Raji (cell line): ENCODE data around the gene ENTREP1.

ENCODE experiments used
- POLR2A ChIP-seq: IDR thresholded peaks from 2 replicates; pipeline ENCODE4 v1.6.1; 2011; ENCODE audit warnings: low read depth, low read length, control low read depth; ENCODE audit not compliant: insufficient read depth

ENTREP1 gene

DNA sequence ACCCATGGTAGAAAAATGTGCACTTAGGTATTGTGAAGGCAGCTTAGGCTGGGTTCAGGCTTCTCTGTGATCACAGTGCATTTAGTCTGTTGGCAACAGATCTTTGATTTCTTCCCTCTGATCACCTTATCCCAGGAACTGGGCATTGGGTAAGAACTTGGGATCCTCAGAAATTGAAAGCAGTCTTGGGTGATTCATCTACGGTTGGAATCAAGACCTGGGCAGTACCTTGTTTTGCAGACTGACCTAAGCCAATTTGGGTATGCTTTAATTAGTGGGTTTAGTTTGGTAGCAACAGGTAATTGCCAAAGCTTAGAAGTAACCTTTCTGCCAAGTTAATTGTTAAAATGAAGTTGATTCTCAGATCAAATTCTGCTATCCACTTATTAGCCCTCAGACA lies 17.8 kb downstream of the ENTREP1 start:
- no peak for TF ChIP-seq POLR2A

DNA sequence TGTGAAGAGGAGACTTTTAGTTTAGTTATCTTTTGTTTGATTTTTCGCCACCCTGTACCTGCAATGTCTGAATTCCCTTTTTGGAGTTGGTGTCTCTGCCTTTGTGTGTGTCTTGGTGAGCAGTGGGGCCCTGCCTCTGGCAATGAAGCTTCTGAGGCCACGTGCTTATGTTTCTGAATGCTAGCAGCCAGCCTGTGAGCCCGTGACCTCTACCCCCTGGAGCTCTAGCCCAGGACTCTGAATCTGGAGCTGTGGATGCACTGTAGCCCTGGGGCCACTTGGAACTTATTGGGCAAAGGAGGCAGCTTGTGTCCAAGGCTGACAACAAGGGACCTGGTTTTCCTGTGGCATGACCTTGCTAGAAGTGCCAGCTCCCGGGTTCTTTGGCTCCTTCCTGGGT lies 19.4 kb downstream of the ENTREP1 start:
- TF ChIP-seq POLR2A, result no peak

DNA sequence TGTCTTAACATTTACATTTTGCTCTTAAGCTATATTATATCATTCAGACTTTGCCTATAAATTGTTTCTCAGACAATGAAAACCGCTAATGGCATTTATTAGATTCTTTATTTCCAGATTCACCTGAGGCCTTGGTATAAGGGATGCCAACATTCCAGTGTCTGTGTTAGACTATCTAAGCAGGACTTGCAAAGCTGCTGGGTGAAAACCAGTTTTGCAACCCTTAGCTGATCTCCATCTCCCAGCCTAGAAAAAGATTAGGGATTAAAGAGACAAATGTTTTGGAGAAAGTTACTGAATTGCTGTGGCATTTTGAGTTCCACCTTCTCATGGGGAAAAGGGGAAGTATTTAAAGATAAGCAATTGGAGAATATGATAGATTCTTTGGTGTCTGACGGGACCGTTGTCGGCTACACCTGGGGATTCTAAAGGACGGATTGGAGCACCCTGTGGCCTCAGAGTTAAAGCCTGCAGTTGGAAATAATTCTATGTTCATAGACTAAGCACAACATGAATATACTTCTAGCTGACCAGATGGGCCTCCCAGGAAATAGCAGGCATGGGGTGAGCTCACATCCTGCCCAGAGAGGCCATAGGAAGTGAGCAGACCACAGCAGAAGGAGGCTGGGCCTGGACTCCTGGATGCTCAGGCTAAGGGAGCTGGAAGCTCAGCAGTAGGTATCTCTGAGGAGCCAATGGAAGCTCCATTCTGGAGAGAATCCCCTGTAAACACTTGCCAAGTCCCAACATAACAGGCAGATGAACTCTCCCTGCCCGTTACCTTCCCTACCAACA lies 21.8 kb downstream of the ENTREP1 start:
- TF ChIP-seq POLR2A, result no peak

DNA sequence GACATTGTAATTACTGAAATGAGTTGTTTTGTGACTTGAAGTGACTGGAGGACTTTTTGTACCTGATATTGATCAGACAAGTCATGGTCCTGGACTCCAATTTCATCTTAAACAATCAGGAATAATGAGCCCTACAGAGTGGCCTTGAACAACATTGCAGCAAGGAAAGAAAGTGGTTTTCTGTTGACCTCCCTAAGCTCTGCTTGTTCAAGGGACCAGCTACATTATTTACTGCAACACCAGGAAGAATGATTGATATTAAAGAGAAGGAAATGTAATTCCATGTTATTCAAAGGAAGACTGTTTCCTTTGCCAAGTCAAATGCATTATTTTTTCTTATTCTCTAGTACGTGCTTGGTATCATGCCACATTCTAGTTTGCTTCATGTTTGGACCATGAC lies 22.6 kb downstream of the ENTREP1 start:
- TF ChIP-seq POLR2A, result no peak

DNA sequence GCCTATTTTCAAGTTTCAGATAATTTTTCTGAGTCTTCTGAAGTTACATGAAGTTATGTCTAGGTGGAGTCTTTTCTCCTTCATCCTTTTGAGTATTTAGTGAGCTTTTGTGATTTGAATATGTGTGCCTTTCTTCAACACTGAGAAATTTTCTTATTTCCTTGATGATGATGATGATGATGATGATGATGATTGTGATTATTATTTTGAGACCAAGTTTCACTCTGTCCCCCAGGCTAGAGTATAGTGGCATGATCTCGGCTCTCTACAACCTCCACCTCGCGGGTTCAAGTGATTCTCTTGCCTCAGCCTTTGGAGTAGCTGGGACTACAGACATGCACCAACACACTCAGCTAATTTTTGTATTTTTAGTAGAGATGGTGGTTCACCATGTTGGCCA lies 26.2 kb downstream of the ENTREP1 start:
- TF ChIP-seq POLR2A, result no peak

DNA sequence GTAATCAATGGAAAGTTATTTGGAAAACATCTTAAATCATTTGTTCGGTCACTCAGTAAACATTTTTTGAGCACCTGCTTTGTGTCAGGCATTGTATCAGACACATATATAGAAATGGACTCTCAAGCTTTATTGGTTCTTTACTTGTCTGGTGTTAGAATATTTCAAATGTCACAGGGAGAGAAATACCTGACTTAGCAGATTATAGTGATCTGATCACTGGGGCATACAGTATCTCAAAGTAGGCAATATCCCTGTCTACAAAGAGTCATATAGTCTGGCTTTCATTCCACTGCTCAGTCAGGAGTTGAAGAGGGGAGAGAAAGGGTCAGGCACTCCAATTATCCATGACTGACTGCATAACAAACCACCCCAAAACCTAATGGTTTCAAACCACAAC lies 30.2 kb downstream of the ENTREP1 start:
- no peak for TF ChIP-seq POLR2A

DNA sequence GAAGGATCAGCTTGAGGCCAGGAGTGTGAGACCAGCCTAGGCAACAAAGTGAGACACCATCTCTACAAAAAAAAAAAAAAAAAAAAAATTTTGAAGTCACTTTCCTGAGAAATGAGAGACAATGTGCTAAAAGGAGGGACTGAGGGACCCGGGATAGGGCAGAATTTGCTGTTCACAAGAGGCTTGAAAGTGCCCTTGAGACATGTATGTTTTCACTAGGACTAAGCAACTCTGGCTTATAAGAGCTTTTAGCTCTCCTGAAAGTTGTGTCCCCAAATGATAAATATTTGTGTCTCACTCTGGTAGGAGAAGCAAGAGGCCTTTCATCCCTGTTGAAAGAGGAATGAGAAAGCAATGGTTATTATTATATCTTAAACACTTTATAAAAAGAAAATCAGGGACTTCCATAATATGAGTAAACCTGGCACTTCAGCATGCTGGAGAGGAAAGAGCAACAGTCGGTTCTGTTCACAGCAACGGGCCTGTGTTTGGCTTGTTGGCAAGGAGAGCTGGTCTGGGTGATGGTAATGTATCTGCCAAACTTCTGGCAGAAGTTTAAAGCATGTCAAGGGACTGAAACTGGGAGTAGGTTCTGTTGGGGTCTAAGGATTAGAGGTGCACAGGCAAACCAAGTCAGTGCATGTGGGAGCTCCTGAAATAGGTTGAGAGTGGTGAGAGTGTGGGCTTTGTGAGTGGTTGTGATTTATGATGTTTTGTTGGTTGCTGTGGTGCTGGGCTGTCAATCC lies 32.2 kb downstream of the ENTREP1 start:
- no peak for TF ChIP-seq POLR2A

DNA sequence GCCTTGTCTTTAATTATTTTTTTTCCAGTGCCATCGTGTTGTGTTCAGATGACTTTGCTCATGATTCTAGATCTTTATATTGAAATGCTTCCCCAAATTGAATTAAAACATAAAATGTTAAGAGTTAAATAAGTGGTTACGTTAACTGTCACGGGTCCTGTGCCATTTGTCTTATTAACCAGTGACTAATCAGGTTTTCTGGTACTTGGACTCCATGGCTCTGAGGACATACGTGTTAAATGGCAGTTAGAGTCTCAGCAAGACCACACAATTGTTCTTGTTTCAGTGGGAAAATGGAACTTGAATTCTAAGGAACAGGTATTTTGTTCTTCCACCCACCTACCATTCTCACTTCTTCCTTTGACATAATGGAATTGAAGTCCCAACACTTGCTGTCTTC lies 32.8 kb downstream of the ENTREP1 start:
- TF ChIP-seq POLR2A, result no peak

DNA sequence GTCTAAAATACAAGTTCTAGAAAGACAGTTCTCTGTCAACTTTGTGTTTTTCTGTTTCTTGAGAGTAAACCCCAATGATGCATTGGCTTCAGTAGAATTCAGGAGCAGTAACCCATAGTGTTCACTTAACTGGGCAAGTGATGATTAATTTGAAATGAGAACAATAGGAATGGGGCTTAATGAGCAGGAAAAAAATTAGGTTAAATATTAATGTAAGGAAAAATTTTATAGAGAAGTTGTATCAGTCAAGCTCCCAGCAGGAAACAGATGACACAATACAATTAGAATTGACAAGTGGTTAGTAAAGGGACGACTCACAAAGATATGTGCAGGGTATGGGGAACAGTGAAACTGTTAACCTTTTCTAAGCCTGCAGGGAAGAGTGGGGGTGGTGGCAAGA lies 38.2 kb downstream of the ENTREP1 start:
- no peak for TF ChIP-seq POLR2A

DNA sequence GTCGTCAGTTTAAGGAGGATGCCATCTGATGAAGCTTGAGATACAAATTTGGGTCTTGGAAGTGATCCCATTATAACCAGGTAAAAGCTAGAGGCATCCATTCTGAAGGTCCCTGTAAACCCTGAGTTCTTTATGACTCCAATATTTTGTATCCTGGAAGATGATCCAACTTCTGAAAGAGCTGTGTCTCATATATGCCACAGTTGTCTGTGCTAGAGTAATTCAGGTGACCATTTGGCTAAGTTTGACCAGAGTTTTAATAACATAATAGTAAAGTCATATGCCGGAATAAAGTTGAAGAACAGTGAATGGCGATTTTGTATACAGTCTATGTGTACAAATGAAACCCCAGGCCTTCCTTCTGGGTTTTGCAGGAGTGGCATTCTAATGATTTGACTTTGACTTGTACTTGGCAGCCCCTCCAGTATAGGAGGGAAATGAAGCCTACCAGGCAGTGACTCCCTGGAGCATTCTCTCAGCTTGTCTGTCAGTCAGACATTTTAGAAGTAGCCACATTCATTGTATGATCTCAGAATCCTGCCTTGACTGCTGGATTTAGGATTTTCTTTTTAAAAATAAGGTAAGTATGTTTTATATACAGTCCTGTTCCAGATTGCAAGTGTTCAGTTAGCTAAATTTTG lies 39.6 kb downstream of the ENTREP1 start:
- TF ChIP-seq POLR2A, result no peak

DNA sequence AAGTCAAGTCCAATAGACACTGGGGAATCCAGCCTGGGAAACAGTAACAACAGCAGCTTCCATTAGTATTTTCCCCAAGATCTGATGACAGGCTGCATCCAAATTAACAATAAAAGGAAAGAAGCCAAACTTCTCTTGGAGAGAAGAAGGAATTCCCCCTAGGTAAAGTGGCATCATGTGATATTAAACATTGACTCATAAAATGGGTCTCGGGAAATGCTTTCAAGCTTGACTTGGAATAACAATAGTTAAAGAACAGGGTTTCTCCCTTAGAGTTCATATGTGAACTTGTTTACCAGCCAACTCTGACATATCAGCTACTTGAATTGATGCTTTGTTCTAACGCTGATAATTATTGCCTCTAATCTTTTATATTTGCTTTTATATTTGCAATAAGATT lies 45.4 kb downstream of the ENTREP1 start:
- no peak for TF ChIP-seq POLR2A

DNA sequence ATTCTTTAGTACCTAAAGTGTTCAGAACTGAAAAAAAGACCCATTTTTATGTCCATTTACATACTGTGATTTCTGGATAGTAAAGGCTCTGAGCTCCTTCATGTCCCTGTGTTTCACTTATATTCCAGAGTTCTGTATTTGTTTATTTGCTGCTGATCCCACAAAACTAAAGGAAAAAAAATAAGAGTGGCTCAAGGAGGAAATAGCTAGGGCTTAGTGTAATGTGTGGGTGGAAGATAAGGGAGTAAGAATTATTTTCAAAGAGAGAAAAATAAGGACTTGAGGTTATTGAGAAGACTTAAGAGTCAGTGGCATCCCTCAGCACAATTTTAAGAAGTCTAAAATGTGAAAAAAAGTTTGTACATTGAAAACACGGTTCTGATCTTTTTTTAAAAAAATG lies 46.0 kb downstream of the ENTREP1 start:
- no peak for TF ChIP-seq POLR2A

DNA sequence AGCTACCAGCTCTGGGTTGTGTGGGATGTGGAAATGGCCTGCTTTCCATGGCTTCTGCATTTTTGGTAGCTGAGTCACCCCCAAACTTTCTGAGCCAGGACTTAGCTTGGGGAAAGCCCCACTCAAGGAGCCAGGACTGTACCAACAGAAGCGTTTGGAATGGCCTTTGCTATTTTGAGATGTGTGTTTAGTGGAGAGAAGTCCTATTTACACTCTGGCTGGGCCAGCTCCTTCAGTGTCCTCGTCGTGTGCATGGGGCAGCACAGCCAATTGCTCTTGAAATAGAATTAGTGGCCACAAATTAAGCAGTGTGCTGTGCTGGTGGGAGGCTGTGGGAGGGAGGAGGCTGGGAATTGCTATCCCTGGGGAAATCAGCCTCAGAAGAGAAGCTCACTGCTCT lies 51.6 kb downstream of the ENTREP1 start:
- no peak for TF ChIP-seq POLR2A

DNA sequence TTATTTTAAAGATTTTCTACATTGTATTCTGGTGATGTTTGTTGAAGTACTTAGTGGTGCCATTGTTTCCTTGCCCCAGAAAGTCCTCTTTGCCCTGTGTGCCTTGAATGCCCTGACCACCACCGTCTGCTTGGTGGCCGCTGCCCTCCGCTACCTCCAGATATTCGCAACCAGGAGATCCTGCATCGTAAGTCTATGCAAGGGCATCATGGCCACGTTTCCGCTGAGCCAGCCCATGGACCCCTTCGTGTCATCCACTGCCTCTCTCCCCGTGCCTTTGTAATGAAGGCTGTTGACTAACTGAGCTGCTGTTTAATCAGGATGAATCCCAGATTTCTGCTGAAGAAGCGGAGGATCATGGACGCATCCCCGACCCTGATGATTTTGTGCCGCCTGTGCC lies 52.3 kb downstream of the ENTREP1 start:
- TF ChIP-seq POLR2A, result no peak

DNA sequence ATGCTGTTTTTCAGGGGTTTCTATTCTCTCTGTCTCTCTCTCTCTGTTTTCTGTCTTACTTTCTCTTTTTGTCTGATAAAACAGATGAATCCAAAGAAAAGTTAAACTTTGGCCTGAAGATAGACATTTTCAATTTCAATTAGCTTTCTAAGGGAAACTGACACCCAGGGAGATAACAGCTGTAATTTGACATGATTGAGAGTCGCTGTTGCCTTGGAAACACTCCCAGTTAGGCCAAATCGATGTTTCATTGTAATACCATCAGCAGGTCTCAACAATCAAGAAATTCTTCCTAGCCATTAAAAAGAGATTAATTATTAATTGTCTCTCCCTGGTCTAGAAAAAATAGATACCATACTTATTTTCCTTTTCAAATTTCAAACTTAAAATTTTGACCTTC lies 53.0 kb downstream of the ENTREP1 start:
- TF ChIP-seq POLR2A, result no peak

DNA sequence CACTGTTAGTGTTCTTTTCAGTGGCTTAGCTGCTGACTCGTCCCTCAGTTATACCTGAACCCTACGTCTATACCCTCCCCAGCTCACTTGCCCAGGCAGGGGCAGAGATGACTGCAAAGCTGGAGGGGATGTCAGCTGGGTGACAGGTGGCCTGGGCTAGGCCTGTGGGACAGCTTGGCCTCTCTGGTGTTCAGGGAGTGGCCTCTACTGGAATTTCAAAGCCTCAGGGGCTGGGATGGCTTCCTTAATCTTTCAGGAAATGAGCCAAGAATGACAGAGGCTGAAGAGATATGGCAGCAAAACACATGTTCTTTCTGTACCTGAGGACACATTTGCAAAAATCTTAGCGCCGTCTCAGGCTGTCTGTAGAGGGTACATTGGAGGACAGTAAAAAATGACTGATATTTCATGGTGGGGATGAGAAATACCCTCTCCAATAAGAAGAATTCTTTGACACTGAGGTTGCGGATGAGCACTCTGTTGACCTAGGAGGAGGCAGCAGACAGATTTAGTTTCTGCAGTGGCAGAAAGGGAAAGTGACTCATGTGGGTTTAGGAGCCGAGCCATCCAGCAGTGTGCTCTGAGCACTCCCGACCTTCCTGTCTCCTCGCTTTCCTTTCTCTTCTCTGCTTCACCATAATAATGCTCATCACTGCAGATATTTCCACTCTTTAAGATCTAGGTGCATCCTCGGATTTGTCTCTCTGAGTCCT lies 54.4 kb downstream of the ENTREP1 start:
- no peak for TF ChIP-seq POLR2A

DNA sequence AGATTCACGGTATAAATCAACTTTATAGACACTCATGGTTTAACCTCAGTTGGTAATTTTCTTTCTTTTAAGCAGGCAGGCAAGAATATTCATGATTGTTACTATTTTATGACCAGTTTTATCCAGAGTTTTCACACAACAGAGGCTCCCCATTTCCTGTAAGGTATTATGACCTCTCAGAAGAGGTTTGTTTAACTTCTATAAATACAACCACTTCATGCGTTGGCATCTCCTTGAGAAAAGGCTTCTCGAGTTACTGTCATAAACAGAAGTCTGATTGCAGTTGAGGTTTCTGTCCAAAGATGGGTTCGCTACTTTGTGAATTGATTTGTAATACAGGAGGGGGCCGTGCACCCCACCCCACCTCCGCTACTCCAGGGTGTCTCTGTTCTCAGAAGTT lies 55.3 kb downstream of the ENTREP1 start:
- no peak for TF ChIP-seq POLR2A
